OCI-LY1 (cell line): ENCODE measurements around the gene BABAM2.
A peak's percentile ranks its signal among the peaks of the same experiment; 100 is the strongest.

Source experiments
- H2AFZ ChIP-seq: fragments of 200-600 bp; sonication (generic), shearing (Covaris generic); 2 replicates; pipeline ENCODE4 v1.6.0; 2014; ENCODE audit warnings: antibody characterized with exemption, mild to moderate bottlenecking, low read length
- H3F3A ChIP-seq: fragments of 200-600 bp; sonication (generic), shearing (Covaris generic); 2 replicates; pipeline ENCODE4 v1.6.0; 2014; ENCODE audit warnings: mild to moderate bottlenecking, antibody characterized with exemption, low read length, moderate library complexity; ENCODE audit not compliant: insufficient read depth
- H3K27ac ChIP-seq: fragments of 200-600 bp; sonication (generic); 2 replicates; pipeline ENCODE4 v1.5.1; 2014; ENCODE audit warnings: low read length, mixed run types, mild to moderate bottlenecking, low read depth; ENCODE audit not compliant: poor library complexity, severe bottlenecking
- H3K27me3 ChIP-seq: fragments of 200-600 bp; sonication (generic); 2 replicates; pipeline ENCODE4 v1.6.0; 2014; ENCODE audit warnings: antibody characterized with exemption, mild to moderate bottlenecking, low read length, moderate library complexity; ENCODE audit not compliant: insufficient read depth
- H3K36me3 ChIP-seq: fragments of 200-600 bp; sonication (generic); 2 replicates; pipeline ENCODE4 v1.6.1; 2014; ENCODE audit warnings: mild to moderate bottlenecking, antibody characterized with exemption, low read length, moderate library complexity, mixed read lengths; ENCODE audit not compliant: insufficient read depth
- H3K4me1 ChIP-seq: fragments of 200-600 bp; sonication (generic); 2 replicates; pipeline ENCODE4 v1.5.1; 2014; ENCODE audit warnings: mild to moderate bottlenecking, low read length, moderate library complexity; ENCODE audit not compliant: insufficient read depth, severe bottlenecking
- H3K4me2 ChIP-seq: fragments of 200-600 bp; sonication (generic), shearing (Covaris generic); 2 replicates; pipeline ENCODE4 v1.6.1; 2014; ENCODE audit warnings: low read length
- H3K4me3 ChIP-seq: fragments of 200-600 bp; sonication (generic); 2 replicates; pipeline ENCODE4 v1.5.1; 2014; ENCODE audit warnings: low read length, low read depth, mild to moderate bottlenecking, mixed read lengths; ENCODE audit not compliant: poor library complexity, severe bottlenecking
- H3K79me2 ChIP-seq: fragments of 200-600 bp; shearing (Covaris generic); 2 replicates; pipeline ENCODE4 v1.6.1; 2016; ENCODE audit warnings: mixed run types, low read length, mixed read lengths; ENCODE audit not compliant: insufficient read depth
- H3K9ac ChIP-seq: fragments of 200-600 bp; sonication (generic), shearing (Covaris generic); 2 replicates; pipeline ENCODE4 v1.6.1; 2014; ENCODE audit warnings: mild to moderate bottlenecking, low read length, mixed read lengths
- H3K9me2 ChIP-seq: fragments of 200-600 bp; sonication (generic), shearing (Covaris generic); 2 replicates; pipeline ENCODE4 v1.6.1; 2014; ENCODE audit warnings: low read depth, mild to moderate bottlenecking, low read length, mixed read lengths
- H3K9me3 ChIP-seq: fragments of 200-600 bp; shearing (Covaris generic); 2 replicates; pipeline ENCODE4 v1.6.1; 2014; ENCODE audit warnings: low read length, mixed read lengths
- H4K20me1 ChIP-seq: fragments of 200-600 bp; sonication (generic), shearing (Covaris generic); 2 replicates; pipeline ENCODE4 v1.6.0; 2016; ENCODE audit warnings: mild to moderate bottlenecking, low read length; ENCODE audit not compliant: insufficient read depth
- EZH2 ChIP-seq: fragments of 200-600 bp; sonication (generic), shearing (Covaris generic); IDR thresholded peaks from 2 replicates; pipeline ENCODE4 v1.8.0; 2017; ENCODE audit warnings: borderline replicate concordance, mixed run types, mild to moderate bottlenecking, antibody characterized with exemption, low read length, moderate library complexity, mixed read lengths
- TF ChIP-seq, protein P1 (sequence below): fragments of 200-600 bp; sonication (generic), shearing (Covaris generic); IDR thresholded peaks from 2 replicates; pipeline ENCODE4 v1.5.1; 2017; ENCODE audit warnings: mild to moderate bottlenecking, antibody characterized with exemption, low read length, moderate library complexity, mixed read lengths

Gene BABAM2

DNA sequence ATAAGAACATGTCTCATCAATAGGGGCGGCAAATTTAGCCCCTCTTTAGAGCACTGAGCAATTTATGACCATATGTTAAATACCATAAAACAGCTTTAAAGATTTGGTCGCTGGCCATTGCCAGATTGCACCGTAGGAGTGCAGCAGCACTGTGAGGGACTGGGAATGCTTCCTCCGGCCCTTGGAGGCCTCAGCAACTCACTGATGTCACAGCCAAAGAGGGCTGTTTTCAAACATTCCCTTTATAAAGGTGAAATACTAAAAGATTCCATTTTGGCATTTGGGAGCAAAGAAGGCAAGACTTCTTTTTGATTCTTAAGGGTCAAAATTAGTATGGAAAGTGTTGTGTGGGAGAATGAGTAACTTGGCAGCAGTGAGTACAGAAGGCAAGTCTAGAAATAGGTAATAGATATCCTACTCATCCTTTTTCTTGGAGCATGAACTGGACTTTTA lies 63.7 kb downstream of the BABAM2 start:
- no peak overlapping the region for H3K27ac ChIP-seq
- no peaks in the 10 kb centered on the region for H3F3A ChIP-seq
- H3K79me2 ChIP-seq, result no peaks in the 10 kb centered on the region
- no peaks in the 10 kb centered on the region for H3K9me2 ChIP-seq
- no peak overlapping the region for H2AFZ ChIP-seq
- peaks cover 3% of the 10 kb centered on the region for H3K9me3 ChIP-seq
- no peaks in the 10 kb centered on the region for H3K36me3 ChIP-seq
- no peaks in the 10 kb centered on the region for H4K20me1 ChIP-seq
- H3K4me1 ChIP-seq, result no peaks in the 10 kb centered on the region
- no peak overlapping the region for H3K9ac ChIP-seq
- no peak overlapping the region for H3K4me2 ChIP-seq
- H3K27me3 ChIP-seq, result no peaks in the 10 kb centered on the region
- TF ChIP-seq EZH2, result no peak
- TF ChIP-seq, protein P1, sequence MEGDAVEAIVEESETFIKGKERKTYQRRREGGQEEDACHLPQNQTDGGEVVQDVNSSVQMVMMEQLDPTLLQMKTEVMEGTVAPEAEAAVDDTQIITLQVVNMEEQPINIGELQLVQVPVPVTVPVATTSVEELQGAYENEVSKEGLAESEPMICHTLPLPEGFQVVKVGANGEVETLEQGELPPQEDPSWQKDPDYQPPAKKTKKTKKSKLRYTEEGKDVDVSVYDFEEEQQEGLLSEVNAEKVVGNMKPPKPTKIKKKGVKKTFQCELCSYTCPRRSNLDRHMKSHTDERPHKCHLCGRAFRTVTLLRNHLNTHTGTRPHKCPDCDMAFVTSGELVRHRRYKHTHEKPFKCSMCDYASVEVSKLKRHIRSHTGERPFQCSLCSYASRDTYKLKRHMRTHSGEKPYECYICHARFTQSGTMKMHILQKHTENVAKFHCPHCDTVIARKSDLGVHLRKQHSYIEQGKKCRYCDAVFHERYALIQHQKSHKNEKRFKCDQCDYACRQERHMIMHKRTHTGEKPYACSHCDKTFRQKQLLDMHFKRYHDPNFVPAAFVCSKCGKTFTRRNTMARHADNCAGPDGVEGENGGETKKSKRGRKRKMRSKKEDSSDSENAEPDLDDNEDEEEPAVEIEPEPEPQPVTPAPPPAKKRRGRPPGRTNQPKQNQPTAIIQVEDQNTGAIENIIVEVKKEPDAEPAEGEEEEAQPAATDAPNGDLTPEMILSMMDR, result no peak
- no peak overlapping the region for H3K4me3 ChIP-seq

DNA sequence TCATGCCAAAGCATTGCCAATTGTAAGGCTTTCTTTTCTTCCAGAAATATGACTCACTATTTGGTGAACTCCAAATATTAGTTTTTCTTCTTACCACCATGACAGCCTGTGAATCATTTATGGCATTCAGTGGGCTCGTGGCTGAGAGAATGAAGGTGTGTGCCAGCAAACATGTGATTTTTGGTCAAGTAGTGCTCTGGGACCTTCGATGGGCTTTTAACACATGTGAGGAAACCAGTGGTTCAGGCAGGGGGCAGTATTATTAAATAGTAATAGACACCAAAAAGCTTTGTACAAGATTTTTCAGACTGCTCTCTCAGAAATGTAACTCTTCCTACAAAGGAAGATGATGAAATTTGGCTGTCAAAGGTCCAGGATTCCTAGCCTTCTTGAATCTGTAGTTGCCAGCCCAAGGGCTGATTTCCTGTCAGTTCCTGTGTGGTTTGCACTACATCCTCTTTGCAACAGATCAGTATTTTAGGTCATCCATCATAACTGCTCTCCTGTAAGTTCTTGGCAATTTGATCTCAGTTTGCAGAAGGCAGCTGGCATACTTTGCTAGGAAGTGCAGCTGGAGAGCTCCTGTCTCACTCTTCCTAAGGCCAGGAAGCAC lies 64.3 kb downstream of the BABAM2 start:
- peaks cover 3% of the 10 kb centered on the region for H3K9me3 ChIP-seq
- no peak overlapping the region for H2AFZ ChIP-seq
- H3K9me2 ChIP-seq, result no peaks in the 10 kb centered on the region
- TF ChIP-seq EZH2, result no peak
- TF ChIP-seq, protein P1, result peak; percentile 16; the same call in 1 of the 2 replicates
- H3K27me3 ChIP-seq, result no peaks in the 10 kb centered on the region
- H3K79me2 ChIP-seq, result no peaks in the 10 kb centered on the region
- H3K4me3 ChIP-seq, result no peak overlapping the region
- no peaks in the 10 kb centered on the region for H3F3A ChIP-seq
- H4K20me1 ChIP-seq, result no peaks in the 10 kb centered on the region
- H3K27ac ChIP-seq, result no peak overlapping the region
- H3K9ac ChIP-seq, result no peak overlapping the region
- H3K4me1 ChIP-seq, result no peaks in the 10 kb centered on the region
- no peak overlapping the region for H3K4me2 ChIP-seq
- H3K36me3 ChIP-seq, result no peaks in the 10 kb centered on the region

DNA sequence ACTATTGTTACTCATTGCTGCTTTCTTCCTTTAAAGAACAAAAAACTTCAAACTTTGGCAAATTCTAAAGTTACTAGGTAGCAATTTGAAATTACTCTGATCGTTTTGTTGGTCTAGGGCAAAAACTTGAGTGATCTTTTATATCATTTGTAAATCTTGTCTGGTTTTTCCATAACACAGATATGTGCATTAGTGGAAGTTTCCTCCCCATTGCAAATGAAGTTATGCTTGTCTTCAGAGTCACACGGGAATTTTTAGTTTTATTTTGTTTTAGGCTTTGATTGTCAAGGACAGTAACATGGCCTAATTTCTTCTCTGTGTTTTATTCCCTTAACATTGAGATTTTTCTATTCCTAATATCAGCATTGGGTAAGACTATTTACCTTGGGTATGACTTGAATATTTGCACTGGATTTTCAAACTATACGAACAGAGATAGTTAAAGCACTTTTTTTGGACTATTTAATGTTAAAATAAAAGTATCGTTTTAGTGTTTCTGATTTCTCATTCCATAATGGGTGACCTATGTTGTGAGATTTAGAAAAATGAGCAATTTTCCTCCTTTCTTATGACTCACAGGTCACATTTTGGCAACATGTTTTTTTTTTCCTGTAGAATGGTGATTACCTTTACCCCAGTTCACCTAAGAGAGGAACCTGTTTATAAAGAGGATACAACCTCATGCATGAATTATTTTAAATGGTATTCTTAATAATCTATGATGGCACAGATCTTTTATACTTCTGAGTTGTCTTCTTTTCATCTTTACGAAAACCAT lies 65.0 kb downstream of the BABAM2 start:
- TF ChIP-seq, protein P1, result no peak
- no peak for TF ChIP-seq EZH2

More for the DNA sequence above, 65.0 kb downstream of the BABAM2 start:
- no peak overlapping the region for H2AFZ ChIP-seq
- H3K27ac ChIP-seq, result no peak overlapping the region
- no peaks in the 10 kb centered on the region for H3K36me3 ChIP-seq
- H3K27me3 ChIP-seq, result no peaks in the 10 kb centered on the region
- no peak overlapping the region for H3K4me3 ChIP-seq
- no peak overlapping the region for H3K9ac ChIP-seq
- no peak overlapping the region for H3K4me2 ChIP-seq
- no peaks in the 10 kb centered on the region for H3K9me2 ChIP-seq
- no peaks in the 10 kb centered on the region for H4K20me1 ChIP-seq
- no peaks in the 10 kb centered on the region for H3K79me2 ChIP-seq
- peaks cover 3% of the 10 kb centered on the region for H3K9me3 ChIP-seq
- H3K4me1 ChIP-seq, result no peaks in the 10 kb centered on the region
- no peaks in the 10 kb centered on the region for H3F3A ChIP-seq
